H1 (cell line): ENCODE results near the gene ZNF689.

Experiments used
- EP300 ChIP-seq, 2 experiments: IDR thresholded peaks; 1 replicate in 1 of 2; 2 replicates in 1 of 2; pipeline ENCODE4 v1.6.1; 2011 to 2012; ENCODE audit warnings: low read depth in 2 of 2, low read length in 2 of 2, mild to moderate bottlenecking in 2 of 2, borderline replicate concordance in 1 of 2, inconsistent platforms in 1 of 2, moderate library complexity in 1 of 2
- POLR2AphosphoS5 ChIP-seq: IDR thresholded peaks from 2 replicates; pipeline ENCODE4 v1.6.1; 2011; ENCODE audit warnings: low read depth, low read length

- TF ChIP-seq POLR2AphosphoS5: 0 out of 2 replicates have a peak, but pooled peaks have one; percentile 41
- no peak for TF ChIP-seq EP300 (IDR thresholded peaks at IDR 0.05; ENCODE audit: borderline replicate concordance in 1 of 2, low read depth in 2 of 2, low read length in 2 of 2)
Measured at GRCh38 chr16:30585022-30585399, 25.2 kb downstream of the ZNF689 start.
